ENCODE results near the gene AIF1L.

The AIF1L gene

DNA sequence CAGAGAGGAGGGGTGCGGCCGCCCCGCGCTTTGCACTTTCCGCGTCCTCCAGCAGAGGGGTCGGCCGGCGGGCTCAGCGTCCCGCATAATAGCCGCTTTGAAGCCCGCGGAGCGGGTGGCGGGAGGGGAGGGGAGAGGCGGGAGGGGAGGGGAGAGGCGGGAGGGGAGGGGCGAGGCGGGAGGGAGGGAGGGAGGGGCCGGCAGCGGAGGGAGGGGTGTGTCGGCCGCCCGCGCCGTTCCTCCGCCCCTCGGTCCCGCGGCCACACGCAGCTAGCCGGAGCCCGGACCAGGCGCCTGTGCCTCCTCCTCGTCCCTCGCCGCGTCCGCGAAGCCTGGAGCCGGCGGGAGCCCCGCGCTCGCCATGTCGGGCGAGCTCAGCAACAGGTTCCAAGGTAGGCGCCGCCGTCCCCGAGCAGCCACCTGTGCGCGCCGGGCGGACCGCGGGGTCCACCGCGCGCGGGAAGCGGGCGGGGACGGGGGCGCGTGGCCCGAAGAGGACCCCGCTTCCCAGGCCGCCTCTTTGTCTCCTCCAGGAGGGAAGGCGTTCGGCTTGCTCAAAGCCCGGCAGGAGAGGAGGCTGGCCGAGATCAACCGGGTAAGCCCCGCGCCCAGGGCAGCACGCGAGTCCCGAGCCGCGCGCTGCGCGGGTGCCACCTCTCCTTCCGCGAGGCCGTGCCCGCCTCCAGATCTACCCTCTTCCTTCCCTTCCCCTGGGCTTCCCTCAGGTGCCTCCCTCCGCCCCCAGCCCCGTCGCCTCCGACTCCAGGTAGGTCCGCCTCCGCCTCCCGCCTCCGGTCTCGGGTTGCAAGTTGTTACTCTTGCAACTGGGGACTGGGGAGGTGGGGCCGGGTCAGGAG lies at the start of gene AIF1L:
AIF1L (plus strand) TSS at position 263 of the 857 bp plus-strand sequence; CDS start at position 362, 99 bp downstream.
- DNase-seq (ENCODE audit: low read depth), result no peak

DNA sequence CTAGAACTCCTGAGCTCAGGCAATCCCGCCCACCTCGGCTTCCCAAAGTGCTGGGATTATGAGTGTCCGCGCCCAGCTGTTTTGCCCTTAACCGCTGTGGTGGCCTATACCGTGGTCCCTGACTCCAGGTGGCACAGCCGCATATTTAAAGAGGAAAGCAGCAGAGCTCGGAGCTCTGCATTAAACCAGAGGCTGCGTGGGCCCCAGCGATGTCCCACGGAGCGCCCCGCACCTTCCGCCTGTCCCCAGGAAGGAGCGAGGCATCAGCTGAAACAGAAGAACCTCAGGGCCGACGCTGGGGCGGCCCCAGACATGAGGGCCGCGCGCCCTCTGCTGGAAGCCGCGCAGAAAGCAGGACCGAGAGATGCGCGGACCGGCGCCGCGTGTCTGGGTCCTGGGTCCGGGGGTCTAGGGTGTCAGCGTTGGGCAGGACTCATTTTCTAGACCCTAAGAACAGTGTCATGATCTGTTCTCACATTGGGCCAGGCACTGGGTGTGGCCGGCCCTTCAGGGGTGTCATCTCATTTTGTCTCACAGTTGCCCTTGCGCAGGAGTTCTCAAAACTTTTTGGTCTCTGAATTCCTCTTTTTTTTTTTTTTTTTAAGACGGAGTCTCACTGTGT lies 49.6 kb upstream of the AIF1L start:
- no peak for DNase-seq (ENCODE audit: low read depth)

DNA sequence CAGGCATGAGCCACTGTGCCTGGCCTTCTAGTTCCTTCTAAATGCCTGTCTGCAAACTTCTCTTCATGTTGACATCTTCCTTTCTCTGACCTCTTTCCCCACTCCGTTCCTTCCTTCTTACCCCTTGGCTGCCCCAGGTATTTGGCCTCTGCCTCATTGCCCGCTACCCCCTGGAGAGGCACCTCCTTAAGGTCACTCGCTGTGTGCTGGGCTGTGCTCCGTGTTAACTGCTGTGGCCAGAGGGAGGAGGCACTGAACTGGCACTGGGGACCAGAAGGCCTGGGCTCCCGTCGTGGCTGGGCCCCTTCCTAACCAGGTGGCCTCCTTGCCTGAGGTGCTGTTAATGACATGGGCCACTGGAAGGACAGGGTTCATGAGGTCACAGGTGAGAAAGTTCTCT lies 48.0 kb upstream of the AIF1L start:
- no peak for DNase-seq (ENCODE audit: low read depth)

- no peak for DNase-seq (ENCODE audit: low read depth)
These were observed 47.5 kb upstream of the AIF1L start for GRCh38 chr9:131048820-131049219.

DNA sequence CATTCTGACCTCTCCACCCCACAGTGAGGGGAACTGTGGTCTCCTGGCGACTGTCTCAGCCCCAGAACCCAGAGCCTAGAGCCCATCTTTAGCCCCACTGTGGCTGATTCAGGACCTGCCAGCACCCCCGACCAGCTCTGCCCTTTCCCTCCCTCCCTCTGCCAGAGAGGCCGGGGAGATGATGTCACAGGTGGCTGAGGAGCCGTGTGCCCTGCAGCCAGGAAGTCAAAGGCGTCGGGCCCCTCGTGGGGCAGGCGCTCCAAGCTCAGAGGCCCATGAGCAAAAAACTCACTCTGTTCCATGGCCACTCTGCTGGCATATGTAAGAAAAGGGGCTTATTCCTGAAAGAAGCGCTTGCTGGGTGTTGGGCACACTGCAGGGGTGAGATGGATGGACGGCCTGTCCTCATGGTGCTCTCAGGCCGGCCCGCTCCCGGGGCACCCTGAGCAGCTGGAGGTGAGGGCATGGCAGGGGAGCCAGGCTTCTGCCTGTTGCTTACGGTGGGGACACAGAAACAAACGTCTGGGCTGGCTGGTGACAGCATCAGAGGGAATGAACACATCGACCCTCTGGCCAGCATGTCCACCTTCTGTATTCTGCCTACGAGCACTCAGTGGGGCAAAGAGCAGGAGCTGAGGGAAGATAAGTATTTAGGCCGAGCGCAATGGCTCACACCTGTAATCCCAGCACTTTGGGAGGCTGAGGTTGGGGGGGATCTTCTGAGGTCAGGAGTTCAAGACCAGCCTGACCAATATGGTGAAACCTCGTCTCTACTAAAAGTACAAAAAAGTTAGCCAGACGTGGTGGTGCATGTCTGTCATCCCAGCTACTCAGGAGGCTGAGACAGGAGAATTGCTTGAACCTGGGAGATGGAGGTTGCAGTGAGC lies 46.3 kb upstream of the AIF1L start:
- DNase-seq (ENCODE audit: low read depth), result no peak

GRCh38 chr9:131050831-131051230 lies 45.5 kb upstream of the AIF1L start:
- no peak for DNase-seq (ENCODE audit: low read depth)

DNA sequence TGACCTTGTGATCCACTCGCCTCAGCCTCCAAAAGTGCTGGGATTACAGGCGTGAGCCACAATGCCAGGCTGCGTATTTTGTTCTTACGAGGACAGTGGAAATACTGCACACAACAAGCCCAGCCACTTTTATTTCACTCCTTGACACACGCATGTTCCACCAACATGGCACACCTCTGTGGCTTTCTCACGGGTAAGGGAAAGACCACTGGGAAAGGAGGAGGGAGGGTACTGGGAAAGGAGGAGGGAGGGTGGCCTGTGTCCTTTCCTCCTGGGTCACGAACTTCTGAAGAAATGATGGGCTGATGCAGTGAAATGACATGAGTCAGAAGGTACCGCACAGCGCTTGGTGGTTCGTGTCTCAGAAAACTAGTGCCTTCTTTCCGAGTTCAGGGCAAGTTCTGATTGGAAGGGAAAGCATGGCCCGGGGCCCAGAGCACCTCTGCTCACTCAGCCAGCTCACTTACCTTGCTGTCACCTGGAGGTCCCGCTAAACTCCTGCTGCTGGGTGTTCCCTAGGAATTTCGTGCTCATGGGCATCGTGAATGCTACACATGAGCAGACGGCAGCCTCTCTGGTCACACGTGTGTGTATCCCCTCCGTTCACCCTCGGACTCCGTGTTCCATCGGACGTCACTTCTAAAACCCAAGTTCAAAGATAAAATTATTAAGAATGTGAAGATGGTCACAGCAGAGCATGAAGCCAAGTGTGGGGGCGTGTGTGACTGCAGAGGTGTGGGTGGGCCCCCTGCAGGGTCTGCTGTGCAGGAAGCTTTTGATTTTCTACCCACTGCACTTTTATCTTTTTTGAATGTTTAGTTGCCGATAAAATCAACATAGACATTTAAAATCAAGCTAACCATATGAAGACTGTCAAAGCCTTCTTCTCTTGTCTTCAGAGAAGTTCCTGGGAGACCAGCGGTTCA lies 44.5 kb upstream of the AIF1L start:
- DNase-seq (ENCODE audit: low read depth), result no peak

DNA sequence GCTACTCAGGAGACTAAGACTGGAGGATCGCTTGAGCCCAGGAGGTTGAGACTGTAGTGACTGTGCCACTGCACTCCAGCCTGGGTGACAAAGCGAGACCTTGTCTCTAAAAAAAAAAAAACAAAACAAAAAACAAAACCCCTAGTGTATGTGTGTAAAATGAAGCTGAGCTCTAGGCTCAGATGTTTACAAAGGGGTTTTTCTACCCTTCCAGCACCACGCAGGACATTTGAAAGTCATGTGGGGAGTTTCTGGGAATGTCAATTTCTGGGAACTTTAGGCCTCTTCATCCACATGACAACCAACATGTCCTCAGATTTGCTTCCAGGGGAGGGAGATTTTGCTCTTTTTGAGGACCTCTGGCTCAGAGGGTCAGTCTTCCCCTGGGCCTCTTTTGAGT lies 42.4 kb upstream of the AIF1L start:
- DNase-seq (ENCODE audit: low read depth), result no peak

- no peak for DNase-seq (ENCODE audit: low read depth)
These were observed 39.4 kb upstream of the AIF1L start for GRCh38 chr9:131056781-131057506.

DNA sequence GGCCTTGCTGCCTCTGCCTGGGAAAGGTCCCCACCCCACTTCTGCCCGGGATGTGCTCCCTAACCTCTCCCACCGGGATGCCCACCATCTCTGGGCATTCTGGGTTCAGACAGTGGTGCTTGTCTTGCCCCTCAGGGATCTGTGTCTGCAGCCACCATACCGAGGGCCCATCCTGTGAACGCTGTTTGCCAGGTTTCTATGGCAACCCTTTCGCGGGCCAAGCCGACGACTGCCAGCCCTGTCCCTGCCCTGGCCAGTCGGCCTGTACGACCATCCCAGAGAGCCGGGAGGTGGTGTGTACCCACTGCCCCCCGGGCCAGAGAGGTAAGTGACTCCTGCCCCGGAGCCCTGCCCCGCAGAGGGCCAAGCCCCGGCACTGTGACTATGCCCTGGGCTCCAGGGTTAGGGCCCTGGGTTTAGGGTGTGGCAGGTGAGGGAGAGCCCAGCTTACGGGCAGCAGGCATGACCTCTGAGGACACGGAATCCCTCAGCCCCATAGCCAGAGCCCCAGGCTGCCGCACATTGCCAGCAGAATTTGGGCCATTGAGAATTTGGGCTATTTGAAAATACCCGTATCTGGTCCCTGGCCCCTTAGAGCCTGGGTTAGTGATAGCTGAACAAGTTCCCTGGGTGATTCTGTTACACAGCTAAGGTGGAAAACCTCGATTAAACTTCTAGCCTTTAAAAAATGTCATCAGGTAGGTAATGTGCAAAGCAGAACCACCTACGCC lies 35.3 kb upstream of the AIF1L start:
- no peak for DNase-seq (ENCODE audit: low read depth)

DNA sequence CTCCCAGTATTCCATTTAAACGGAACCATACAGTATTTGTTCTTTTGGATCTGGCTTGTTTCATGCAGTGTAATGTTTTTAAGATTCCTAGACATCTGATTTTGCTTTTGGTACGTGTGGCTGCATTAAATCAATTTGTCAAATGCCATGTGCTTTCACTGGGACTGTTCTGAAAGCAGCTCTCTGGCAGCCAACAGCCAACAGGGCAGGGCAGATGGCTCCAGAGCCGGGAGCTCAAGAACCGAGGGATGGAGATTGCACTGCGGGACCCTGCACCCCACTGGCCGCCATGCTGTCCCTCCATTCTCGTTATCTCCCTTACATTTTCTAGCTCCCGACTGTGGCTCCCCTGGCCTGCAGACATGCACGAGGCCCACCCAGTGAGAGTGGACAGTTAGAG lies 33.4 kb upstream of the AIF1L start:
- no peak for DNase-seq (ENCODE audit: low read depth)

DNA sequence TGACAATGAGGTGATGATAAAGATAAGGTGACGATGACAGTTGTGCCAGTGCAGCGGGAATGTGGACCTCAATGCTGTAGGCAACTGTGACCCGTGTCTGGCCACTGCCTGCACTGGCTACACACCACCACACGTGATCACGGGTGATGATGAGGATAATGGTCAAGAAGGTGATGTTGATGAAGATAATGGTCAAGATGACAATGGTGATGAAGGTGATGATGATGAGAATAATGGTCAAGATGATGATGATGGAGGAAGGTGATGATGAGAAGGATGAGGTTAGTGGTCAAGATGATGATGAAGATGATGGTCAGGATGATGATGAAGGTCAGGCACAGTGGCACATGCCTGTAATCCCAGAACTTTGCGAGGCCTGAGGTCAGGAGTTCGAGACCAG lies 30.7 kb upstream of the AIF1L start:
- no peak for DNase-seq (ENCODE audit: low read depth)

DNA sequence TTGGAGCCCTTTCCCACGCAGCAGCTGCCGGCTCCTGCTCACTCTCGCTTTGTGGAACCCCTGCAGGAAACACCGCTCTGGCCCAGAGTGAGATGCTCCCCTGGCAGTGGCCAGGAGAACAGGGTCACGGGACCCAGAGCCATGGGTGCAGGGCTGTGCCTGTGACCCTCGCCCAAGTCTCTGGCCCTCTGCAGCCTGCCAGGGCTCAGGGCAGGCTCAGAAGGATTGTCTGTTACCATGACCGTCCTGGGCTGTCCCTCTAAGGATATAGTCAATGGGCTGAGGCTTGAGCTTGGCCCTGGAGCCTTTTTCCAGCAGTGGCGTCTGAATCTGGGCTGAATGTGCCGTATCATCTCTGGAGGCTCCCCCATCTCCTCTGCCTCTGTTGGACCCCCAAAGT lies 28.7 kb upstream of the AIF1L start:
- no peak for DNase-seq (ENCODE audit: low read depth)

DNA sequence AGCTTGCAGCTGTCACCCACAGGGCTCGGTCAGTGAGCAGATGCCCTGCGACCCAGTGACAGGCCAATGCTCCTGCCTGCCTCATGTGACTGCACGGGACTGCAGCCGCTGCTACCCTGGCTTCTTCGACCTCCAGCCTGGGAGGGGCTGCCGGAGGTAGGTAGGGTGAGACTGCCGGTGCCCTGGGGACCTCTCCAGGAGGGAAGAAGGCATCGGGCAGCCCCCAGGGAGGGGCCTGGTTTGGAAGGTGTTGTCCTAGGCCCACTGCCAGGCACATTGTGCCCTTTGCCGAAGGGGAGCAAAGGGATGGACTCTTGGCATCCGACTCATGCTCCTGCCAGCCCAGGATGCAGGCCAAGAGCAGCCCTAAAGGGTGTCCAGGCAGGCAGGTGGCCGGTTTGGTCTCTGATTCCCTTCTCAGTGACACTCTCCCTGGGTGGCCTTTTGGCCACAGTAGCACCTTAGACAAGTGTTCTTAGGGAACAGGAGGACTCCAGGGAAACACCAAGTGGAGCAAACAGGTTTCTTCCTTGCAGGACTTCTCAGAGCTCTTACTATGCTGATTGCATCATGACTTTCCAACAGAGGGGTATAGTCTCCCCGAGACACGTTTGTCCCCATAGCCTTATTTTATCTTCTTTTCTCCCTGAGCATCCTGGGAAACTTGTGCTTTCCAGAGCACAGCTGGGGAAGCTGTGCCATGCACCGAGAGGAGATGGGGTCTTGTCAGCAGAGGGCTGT lies 28.1 kb upstream of the AIF1L start:
- DNase-seq (ENCODE audit: low read depth), result no peak

GRCh38 chr9:131069699-131070098 lies 26.6 kb upstream of the AIF1L start:
- no peak for DNase-seq (ENCODE audit: low read depth)

GRCh38 chr9:131072107-131072870 lies 24.0 kb upstream of the AIF1L start:
- DNase-seq (ENCODE audit: low read depth), result no peak

- no peak for DNase-seq (ENCODE audit: low read depth)
These were observed 23.5 kb upstream of the AIF1L start for GRCh38 chr9:131072871-131073237.

GRCh38 chr9:131076347-131077195 lies 19.8 kb upstream of the AIF1L start:
- no peak for DNase-seq (ENCODE audit: low read depth)
